DLD1 (cell line): ENCODE measurements around the gene ABCD2.
"Not testable (repeated sequence)": the region's sequence is repeated elsewhere in the genome, so short reads cannot be mapped to it uniquely, and the experiment has no call there.

ENCODE experiments used
- in situ Hi-C: cut with HindIII; loops from 2 replicates; pipeline ENCODE4 v1.10.0; 2017; ENCODE audit warnings: low sequenced_read_pairs

ABCD2 gene

DNA sequence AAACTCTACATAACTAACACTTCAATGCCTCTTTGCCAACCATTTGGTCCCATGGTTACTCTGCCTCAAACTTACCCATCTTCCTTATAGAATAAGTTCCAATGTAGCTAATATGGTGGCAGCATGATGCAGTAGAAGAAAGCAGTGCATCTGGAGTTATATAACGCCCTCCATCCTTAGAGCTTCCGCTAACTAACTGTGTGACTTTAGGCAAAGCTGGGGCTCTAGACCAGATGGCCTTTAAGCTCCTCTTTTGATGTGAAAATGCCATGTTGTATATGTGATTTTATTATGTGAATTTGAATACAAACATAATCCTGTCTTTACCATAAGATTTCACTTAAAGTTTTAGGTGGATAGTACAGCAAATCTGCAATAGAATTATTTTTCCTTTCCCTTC lies 6.1 kb downstream of the ABCD2 start:
- in situ Hi-C loops: no loop called here

DNA sequence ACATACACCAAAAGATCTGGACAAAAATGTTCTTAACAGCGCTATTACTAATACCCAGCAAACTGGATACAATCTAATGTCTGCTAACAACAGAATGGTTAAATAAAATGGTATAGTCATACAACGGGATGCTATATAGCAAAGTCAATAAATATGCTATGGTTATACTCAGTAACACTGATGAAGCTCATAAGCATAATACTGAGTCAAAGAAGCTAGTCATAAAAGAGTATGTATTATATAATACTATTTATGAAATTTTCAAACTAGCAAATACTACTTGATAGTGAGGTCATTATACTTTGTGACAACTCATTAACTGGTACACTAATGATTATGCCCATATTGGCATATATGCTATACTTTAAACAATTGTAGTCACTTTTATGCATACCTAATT lies 7.4 kb downstream of the ABCD2 start:
- in situ Hi-C loops: no loop called here

- in situ Hi-C loops: no loop called here
Observed at GRCh38 chr12:39611818-39612217, 7.8 kb downstream of the ABCD2 start.

DNA sequence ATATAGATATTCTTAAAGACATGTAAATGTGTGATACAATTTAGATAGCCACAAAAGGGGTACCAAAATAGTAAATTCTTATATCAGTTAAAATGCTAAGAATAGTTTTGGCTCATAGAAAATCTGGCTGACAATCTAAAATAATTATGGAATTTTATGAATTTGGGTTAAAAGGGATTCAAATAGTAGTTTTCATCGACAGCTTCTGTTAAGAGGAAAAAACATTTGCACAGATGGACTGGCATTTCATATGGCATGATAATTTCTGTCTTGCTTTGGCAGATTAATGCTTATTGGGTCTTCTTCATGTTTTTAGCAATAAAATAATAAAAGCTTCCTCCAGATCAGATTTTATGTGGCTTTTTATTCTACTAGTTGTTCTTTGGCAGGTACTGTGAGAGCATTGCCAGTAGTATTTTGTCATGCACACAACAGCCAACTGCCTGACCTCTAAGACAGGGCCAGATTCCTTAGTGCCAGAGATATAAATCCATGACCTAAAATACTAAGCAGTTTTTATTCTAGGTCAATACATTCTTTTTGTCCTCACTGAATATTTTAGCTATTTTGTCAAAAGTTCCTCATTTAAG lies 9.1 kb downstream of the ABCD2 start:
- in situ Hi-C loops: no loop called here

DNA sequence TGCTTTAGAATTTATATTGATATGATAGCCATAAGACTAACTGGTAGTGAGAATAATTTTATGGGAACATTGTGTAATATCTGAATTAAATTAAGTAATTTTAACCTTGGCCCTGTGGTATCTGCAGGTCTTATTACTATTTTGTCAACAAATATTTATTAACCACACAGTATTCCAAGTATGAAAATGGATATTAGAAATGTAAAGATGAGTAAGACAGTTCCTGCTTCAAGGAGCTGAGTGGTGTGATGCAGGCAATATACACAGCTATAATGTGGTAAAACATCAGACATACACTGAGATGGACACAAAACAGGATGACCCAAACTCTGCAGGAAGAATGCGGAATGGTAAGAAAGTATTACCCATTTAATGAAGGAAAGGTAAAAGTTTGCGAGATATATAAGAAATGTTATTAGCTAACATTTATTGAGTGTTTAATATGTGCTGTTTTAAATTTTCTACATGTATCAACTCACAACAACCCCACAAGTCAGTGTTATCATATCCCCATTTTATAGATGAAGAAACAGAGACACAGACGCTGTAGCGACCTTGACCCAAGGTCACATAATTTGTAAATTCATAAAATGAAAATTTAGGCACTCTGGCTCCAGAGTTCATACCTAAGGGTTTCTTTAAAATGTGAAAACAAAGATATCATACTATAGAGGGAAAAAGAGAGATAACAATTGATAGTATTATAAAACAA lies 12.7 kb downstream of the ABCD2 start:
- in situ Hi-C loops: no loop called here

GRCh38 chr12:39605996-39606395 lies 13.6 kb downstream of the ABCD2 start:
- in situ Hi-C loops: no loop called here

- in situ Hi-C loops: no loop called here
Observed at GRCh38 chr12:39605501-39605900, 14.1 kb downstream of the ABCD2 start.

GRCh38 chr12:39603065-39603464 lies 16.5 kb downstream of the ABCD2 start:
- in situ Hi-C loops: no loop called here

DNA sequence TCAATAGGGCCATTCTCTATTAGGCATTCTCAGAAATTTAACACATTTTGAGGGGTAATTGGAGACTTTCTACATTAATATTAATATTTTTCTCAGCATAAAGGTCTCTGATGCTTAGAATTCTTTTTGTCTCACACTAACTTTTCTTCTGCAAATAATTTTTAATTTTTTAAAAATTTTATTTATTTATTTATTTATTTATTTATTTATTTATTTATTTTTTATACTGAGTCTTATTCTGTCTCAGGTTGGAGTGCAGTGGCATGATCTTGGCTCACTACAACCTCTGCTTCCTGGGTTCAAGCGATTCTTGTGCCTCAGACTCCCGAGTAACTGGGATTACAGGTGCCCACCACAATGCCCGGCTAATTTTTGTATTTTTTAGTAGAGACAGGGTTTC lies 17.7 kb downstream of the ABCD2 start:
- in situ Hi-C loops: not testable (repeated sequence)

- in situ Hi-C loops: no loop called here
Observed at GRCh38 chr12:39595928-39596327, 23.7 kb downstream of the ABCD2 start.

- in situ Hi-C loops: no loop called here
Observed at GRCh38 chr12:39592295-39592694, 27.3 kb downstream of the ABCD2 start.

DNA sequence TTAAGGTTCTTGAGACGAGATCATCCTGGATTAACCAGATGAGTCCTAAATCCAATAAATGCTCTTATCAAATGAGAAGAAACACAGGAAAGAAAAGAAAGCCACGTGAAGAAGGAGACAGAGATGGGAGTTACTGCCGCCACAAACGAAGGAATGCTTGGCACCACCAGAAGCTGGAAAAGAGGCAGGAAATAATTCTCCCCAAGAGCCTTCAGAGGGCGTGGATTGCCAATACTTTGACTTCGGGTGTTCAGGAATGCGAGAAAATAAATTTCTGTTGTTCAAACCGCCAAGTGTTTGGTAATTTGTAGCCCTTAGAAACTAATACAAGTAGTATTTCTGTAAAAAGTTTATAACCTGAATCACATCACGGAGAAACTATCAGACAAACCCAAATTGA lies 31.3 kb downstream of the ABCD2 start:
- in situ Hi-C loops: no loop called here

DNA sequence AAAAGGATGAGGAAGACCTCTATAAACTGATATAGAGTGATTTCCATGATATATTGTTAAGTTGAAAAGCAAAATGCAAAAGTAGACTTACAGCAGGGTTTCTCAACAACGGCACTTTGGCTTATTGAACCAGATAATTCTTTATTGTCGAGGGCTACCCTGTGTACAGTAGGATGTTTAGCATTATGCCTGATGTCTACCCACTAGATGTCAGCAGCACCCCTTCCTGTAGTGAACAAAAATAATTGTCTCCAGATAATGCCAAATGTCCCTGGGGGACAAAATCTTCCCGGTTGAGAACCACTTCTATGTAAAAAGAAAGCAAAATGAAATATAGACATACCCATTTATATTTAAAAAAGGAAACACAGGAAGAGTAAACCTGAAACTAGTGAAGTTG lies 32.4 kb downstream of the ABCD2 start:
- in situ Hi-C loops: no loop called here

GRCh38 chr12:39586816-39587215 lies 32.8 kb downstream of the ABCD2 start:
- in situ Hi-C loops: no loop called here

DNA sequence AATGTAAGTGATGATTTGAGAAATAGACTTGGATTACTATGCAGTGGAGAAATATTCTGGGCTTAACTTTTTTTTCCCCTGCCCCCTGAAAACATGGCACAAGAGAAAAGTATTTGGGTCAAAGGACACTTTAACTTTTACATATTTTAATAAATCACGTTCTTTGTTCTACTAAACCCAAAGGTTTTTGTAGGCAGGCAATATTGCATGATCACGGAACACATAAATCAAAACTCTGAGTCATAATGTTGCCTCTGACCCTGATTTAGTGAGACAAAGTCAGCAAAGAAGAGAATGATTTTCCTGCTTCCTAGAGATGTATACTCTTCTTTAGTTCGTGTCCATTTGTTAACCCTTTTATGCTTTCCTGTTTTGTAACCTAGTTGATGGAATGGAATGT lies 38.0 kb downstream of the ABCD2 start:
- in situ Hi-C loops: no loop called here

DNA sequence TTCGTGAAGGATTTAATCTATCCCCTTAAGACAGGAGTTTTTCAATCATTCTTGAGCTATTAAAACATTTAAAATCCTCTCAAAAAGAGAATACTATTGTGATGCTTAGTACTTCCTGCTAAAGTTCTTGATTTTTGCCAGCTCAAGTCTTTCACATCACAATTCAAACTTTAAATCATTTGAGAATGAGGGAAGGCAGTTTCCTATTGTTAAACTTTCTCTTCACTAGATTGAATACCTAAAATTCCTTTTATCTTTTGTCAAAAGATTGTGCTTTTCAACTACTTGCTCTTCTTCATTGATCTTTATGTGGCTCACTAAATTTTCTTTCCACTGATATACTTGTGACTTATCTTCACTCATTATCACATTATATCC lies 44.1 kb downstream of the ABCD2 start:
- in situ Hi-C loops: no loop called here

DNA sequence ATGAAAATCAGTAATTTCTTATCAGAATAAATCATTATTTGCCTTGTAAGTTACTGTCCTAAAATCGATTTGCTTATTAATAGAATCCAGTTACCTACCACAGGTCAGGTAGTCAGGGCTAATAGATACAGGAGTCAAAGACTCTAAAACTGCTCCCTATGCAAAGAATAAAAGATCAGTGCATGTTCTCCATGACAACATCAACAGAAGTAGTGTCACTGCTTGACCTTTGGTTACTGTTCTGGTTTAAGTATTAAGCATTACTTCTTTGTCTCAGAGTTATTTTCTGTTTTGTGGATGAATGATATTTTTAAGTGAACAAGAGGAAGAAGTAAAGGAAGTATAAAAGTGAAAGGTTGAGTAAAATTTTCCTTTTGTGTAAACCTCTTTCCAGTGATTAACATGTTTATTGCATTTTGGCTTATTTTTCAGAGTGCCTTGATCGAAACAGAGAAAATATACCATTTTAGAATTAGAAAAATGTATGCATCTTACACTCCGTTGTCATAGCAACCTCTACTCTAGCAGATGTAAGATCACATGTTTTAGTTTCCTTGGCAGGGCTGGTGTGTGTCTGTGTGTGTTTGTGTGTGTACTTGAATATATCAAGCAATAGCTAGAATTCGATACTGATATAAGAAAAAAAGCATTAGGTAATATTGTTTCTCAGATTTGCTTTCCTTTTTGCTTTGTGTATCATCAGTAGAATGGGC lies 44.7 kb downstream of the ABCD2 start:
- in situ Hi-C loops: no loop called here

GRCh38 chr12:39574378-39574777 lies 45.2 kb downstream of the ABCD2 start:
- in situ Hi-C loops: no loop called here

- in situ Hi-C loops: no loop called here
Observed at GRCh38 chr12:39573971-39574370, 45.6 kb downstream of the ABCD2 start.

- in situ Hi-C loops: no loop called here
Observed at GRCh38 chr12:39572551-39572950, 47.1 kb downstream of the ABCD2 start.

GRCh38 chr12:39571351-39571750 lies 48.3 kb downstream of the ABCD2 start:
- in situ Hi-C loops: no loop called here

GRCh38 chr12:39553476-39553875 lies 66.1 kb downstream of the ABCD2 start:
- in situ Hi-C loops: no loop called here
